AG09309 (cell line): Measurements from ENCODE around the gene SMOC2.

Experiments
- DNase-seq: peaks from one replicate; pipeline ENCODE4 v3.0.0-alpha.2; 2010; ENCODE audit warnings: low read depth
- H3K4me3 ChIP-seq: 2 replicates; pipeline ENCODE4 v1.5.1; 2011; ENCODE audit warnings: mild to moderate bottlenecking, low read depth, low read length, moderate library complexity; ENCODE audit not compliant: control insufficient read depth
- CTCF ChIP-seq: IDR thresholded peaks from 2 replicates; pipeline ENCODE4 v1.5.1; 2011; ENCODE audit warnings: mild to moderate bottlenecking, low read depth, low read length, inconsistent platforms; ENCODE audit not compliant: insufficient read depth, control insufficient read depth; ENCODE audit errors: missing control alignments

SMOC2 gene

GRCh38 chr6:168711049-168711640 lies 270.2 kb downstream of the SMOC2 start:
- no peak for TF ChIP-seq CTCF
- no peak overlapping the region for H3K4me3 ChIP-seq
- no peak for DNase-seq

GRCh38 chr6:168711666-168712300 lies 270.8 kb downstream of the SMOC2 start:
- no peak for TF ChIP-seq CTCF
- H3K4me3 ChIP-seq = no peak overlapping the region
- no peak for DNase-seq

GRCh38 chr6:168712993-168713392 lies 272.0 kb downstream of the SMOC2 start:
- no peak for TF ChIP-seq CTCF
- DNase-seq = no peak
- no peak overlapping the region for H3K4me3 ChIP-seq

- no peak overlapping the region for H3K4me3 ChIP-seq
- DNase-seq = no peak
- no peak for TF ChIP-seq CTCF
Observed at GRCh38 chr6:168713839-168714238, 272.9 kb downstream of the SMOC2 start.

- DNase-seq = no peak
- no peak for TF ChIP-seq CTCF
- no peak overlapping the region for H3K4me3 ChIP-seq
Observed at GRCh38 chr6:168714547-168715260, 273.7 kb downstream of the SMOC2 start.

- TF ChIP-seq CTCF = no peak
- no peak for DNase-seq
- no peak overlapping the region for H3K4me3 ChIP-seq
Observed at GRCh38 chr6:168715643-168716481, 274.9 kb downstream of the SMOC2 start.
